Fibroblast of lung (primary cell): ENCODE measurements around the gene ERBB4. TPM values are rescaled to one million over a fixed set of nuclear protein-coding genes. Genes with fewer than 3 reads are reported as not detected.

Source experiments
- DNase-seq, 2 donors: peaks; one replicate each; pipeline versions ENCODE4 v3.0.0 to v3.0.0-alpha.2; 2010; ENCODE audit warnings: low read depth in 2 of 2
- H2AFZ ChIP-seq: 2 replicates; pipeline ENCODE4 v1.5.1; 2012; ENCODE audit warnings: low read length, control low read depth, inconsistent platforms
- H3K27ac ChIP-seq: 2 replicates; pipeline ENCODE4 v1.5.1; 2011; ENCODE audit warnings: low read length, control low read depth; ENCODE audit not compliant: insufficient read depth
- H3K27me3 ChIP-seq: 2 replicates; pipeline ENCODE4 v1.5.1; 2011; ENCODE audit warnings: mild to moderate bottlenecking, low read length; ENCODE audit not compliant: control insufficient read depth, insufficient read depth
- H3K36me3 ChIP-seq: 2 replicates; pipeline ENCODE4 v1.5.1; 2011; ENCODE audit warnings: low read length; ENCODE audit not compliant: control insufficient read depth, insufficient read depth
- H3K4me1 ChIP-seq: 2 replicates; pipeline ENCODE4 v1.5.1; 2011; ENCODE audit warnings: low read length; ENCODE audit not compliant: control insufficient read depth, insufficient read depth; ENCODE audit errors: extremely low read depth
- H3K4me2 ChIP-seq: 2 replicates; pipeline ENCODE4 v1.5.1; 2011; ENCODE audit warnings: low read length, control low read depth; ENCODE audit not compliant: insufficient read depth; ENCODE audit errors: extremely low read depth
- H3K4me3 ChIP-seq, 4 experiments: fragments of 200-600 bp in 1 of 4; sonication (generic) in 1 of 4; replicated peaks in 1 of 4; 2 replicates each; pipeline ENCODE4 v1.5.1; 2011 to 2016; ENCODE audit warnings: low read length in 4 of 4, low read depth in 3 of 4, mild to moderate bottlenecking in 3 of 4, control low read depth in 2 of 4, inconsistent platforms in 1 of 4, mixed read lengths in 1 of 4; ENCODE audit not compliant: insufficient read depth in 1 of 4; ENCODE audit errors: control extremely low read depth in 1 of 4
- H3K79me2 ChIP-seq: 2 replicates; pipeline ENCODE4 v1.5.1; 2012; ENCODE audit warnings: mild to moderate bottlenecking, low read length, inconsistent platforms; ENCODE audit not compliant: control insufficient read depth, insufficient read depth
- H3K9ac ChIP-seq: 2 replicates; pipeline ENCODE4 v1.5.1; 2011; ENCODE audit warnings: mild to moderate bottlenecking, low read length, control low read depth; ENCODE audit not compliant: insufficient read depth
- H3K9me3 ChIP-seq: 2 replicates; pipeline ENCODE4 v1.5.1; 2012; ENCODE audit warnings: low read depth, low read length; ENCODE audit not compliant: control insufficient read depth, insufficient read depth
- H4K20me1 ChIP-seq: 2 replicates; pipeline ENCODE4 v1.5.1; 2011; ENCODE audit warnings: low read length; ENCODE audit not compliant: control insufficient read depth, insufficient read depth; ENCODE audit errors: extremely low read depth
- CTCF ChIP-seq, 2 donors: IDR thresholded peaks in 1 of 2; conservative IDR thresholded peaks in 1 of 2; 1 replicate in 1 of 2; 2 replicates in 1 of 2; pipeline ENCODE4 v1.5.1; 2011 to 2012; ENCODE audit warnings: low read length in 2 of 2, control low read depth in 1 of 2, inconsistent platforms in 1 of 2, low read depth in 1 of 2, mild to moderate bottlenecking in 1 of 2
- EZH2 ChIP-seq: IDR thresholded peaks from 2 replicates; pipeline ENCODE4 v1.5.1; 2012; ENCODE audit warnings: low read length, control low read depth, mild to moderate bottlenecking; ENCODE audit errors: missing control alignments
- polyA plus RNA-seq, 2 donors: library from polyadenylated mRNA; depleted of rRNA in 1 of 2; stranded (reverse) in 1 of 2; unstranded in 1 of 2; fragments of >200 nt; gene quantifications; 2 replicates each; pipeline ENCODE4 v1.2.1, GENCODE V29; 2011 to 2012; ENCODE audit warnings: missing spikeins in 1 of 2
- total RNA-seq: library from RNA; depleted of rRNA; stranded (reverse); fragments of >200 nt; gene quantifications from 2 replicates; pipeline ENCODE4 v1.2.1, GENCODE V29; 2014

ERBB4 gene
- total and polyA plus RNA-seq, 2 donors (not counting 1 experiment from before 2014, with no cell fraction given) = 0.08 to 0.17 TPM

GRCh38 chr2:212548455-212548819, 9.8 kb upstream of the ERBB4 start:
- TF ChIP-seq EZH2 = no peak
- peak; percentile 46 to 50 for TF ChIP-seq CTCF (conservative IDR thresholded peaks at IDR 0.05 in 1 of 2, IDR thresholded peaks at IDR 0.05 in 1 of 2; ENCODE audit: low read depth in 1 of 2, low read length in 2 of 2)
- Histone ChIP-seq H3K27ac (no peak overlapping the region), H4K20me1 (no peaks in the 10 kb centered on the region), H3K27me3 (no peaks in the 10 kb centered on the region), H3K4me1 (no peaks in the 10 kb centered on the region), H3K9me3 (no peaks in the 10 kb centered on the region), H2AFZ (no peak overlapping the region), H3K4me2 (no peak overlapping the region), H3K79me2 (no peaks in the 10 kb centered on the region), H3K36me3 (no peaks in the 10 kb centered on the region), H3K4me3 (no peak overlapping the region), H3K9ac (no peak overlapping the region)
- DNase-seq = peak; percentile 34 to 40

- no peaks in the 10 kb centered on the region for H3K9me3 ChIP-seq
- H3K27ac ChIP-seq = no peak overlapping the region
- no peak for DNase-seq
- H3K4me3 ChIP-seq = no peak overlapping the region
- H3K79me2 ChIP-seq = no peaks in the 10 kb centered on the region
- no peak overlapping the region for H2AFZ ChIP-seq
- no peak for TF ChIP-seq CTCF (conservative IDR thresholded peaks at IDR 0.05 in 1 of 2, IDR thresholded peaks at IDR 0.05 in 1 of 2; ENCODE audit: low read depth in 1 of 2, low read length in 2 of 2)
- no peak for TF ChIP-seq EZH2
- no peaks in the 10 kb centered on the region for H4K20me1 ChIP-seq
- H3K4me1 ChIP-seq = no peaks in the 10 kb centered on the region
- no peak overlapping the region for H3K9ac ChIP-seq
- H3K4me2 ChIP-seq = no peak overlapping the region
- no peaks in the 10 kb centered on the region for H3K27me3 ChIP-seq
- no peaks in the 10 kb centered on the region for H3K36me3 ChIP-seq
Observed at GRCh38 chr2:212547716-212548454, 9.3 kb upstream of the ERBB4 start.

- Histone ChIP-seq H3K4me1 (no peaks in the 10 kb centered on the region), H3K9ac (no peak overlapping the region), H3K4me3 (no peak overlapping the region), H3K36me3 (no peaks in the 10 kb centered on the region), H3K27ac (no peak overlapping the region), H4K20me1 (no peaks in the 10 kb centered on the region), H3K27me3 (no peaks in the 10 kb centered on the region), H3K79me2 (no peaks in the 10 kb centered on the region), H3K4me2 (no peak overlapping the region), H3K9me3 (no peaks in the 10 kb centered on the region), H2AFZ (no peak overlapping the region)
- TF ChIP-seq CTCF (conservative IDR thresholded peaks at IDR 0.05 in 1 of 2, IDR thresholded peaks at IDR 0.05 in 1 of 2; ENCODE audit: low read depth in 1 of 2, low read length in 2 of 2) (no peak), EZH2 (no peak)
- no peak for DNase-seq
Observed at GRCh38 chr2:212546669-212547068, 8.1 kb upstream of the ERBB4 start.
